ENCODE data around the gene JMJD8. TPM values are rescaled to one million over a fixed set of nuclear protein-coding genes. Genes with fewer than 3 reads are reported as not detected.

The JMJD8 gene
- total RNA-seq, 1 donor from 2014 or later = 43.1 TPM

- H3K36me3 ChIP-seq = no peaks in the 10 kb centered on the region
Observed at GRCh38 chr16:651844-652243, 32.3 kb downstream of the JMJD8 start.

GRCh38 chr16:649631-650030, 34.5 kb downstream of the JMJD8 start:
- Histone ChIP-seq H3K27me3 (ENCODE audit: low read depth) (no peaks in the 10 kb centered on the region), H3K27ac (replicated peaks) (peak overlapping the region; percentile 97), H3K4me1 (peaks cover 57% of the 10 kb centered on the region), H3K4me3 (peak overlapping the region; percentile 87), H3K36me3 (no peaks in the 10 kb centered on the region), H3K9me3 (replicated peaks) (no peaks in the 10 kb centered on the region)
- intact Hi-C loops (cut with micrococcal nuclease) = no loop called here
- DNase-seq = no peak
- TF ChIP-seq CTCF (IDR thresholded peaks at IDR 0.05; ENCODE audit: borderline replicate concordance) = no peak

More at GRCh38 chr16:651844-652243, 32.3 kb downstream of the JMJD8 start:
- DNase-seq = no peak
- intact Hi-C loops (cut with micrococcal nuclease) = no loop called here
- no peak for TF ChIP-seq CTCF (IDR thresholded peaks at IDR 0.05; ENCODE audit: borderline replicate concordance)
- Histone ChIP-seq H3K9me3 (replicated peaks) (no peaks in the 10 kb centered on the region), H3K4me3 (no peak overlapping the region), H3K27ac (replicated peaks) (no peak overlapping the region), H3K4me1 (peaks cover 35% of the 10 kb centered on the region), H3K27me3 (ENCODE audit: low read depth) (no peaks in the 10 kb centered on the region)

GRCh38 chr16:648781-649589, 35.1 kb downstream of the JMJD8 start, which contains the start of gene WDR90:
WDR90 (plus strand) TSS chr16:649365; CDS start chr16:649417, 52 bp downstream.
- Histone ChIP-seq H3K4me1 (peaks cover 64% of the 10 kb centered on the region), H3K27ac (replicated peaks) (peak within 1 kb of the TSS; percentile 97), H3K27me3 (ENCODE audit: low read depth) (no peaks in the 10 kb centered on the region), H3K9me3 (replicated peaks) (no peaks in the 10 kb centered on the region), H3K36me3 (no peaks in the 10 kb centered on the region), H3K4me3 (peak within 1 kb of the TSS; percentile 87)
- intact Hi-C loops (cut with micrococcal nuclease) = no loop called here
- no peak for TF ChIP-seq CTCF (IDR thresholded peaks at IDR 0.05; ENCODE audit: borderline replicate concordance)
- DNase-seq = peak; percentile 95

GRCh38 chr16:648071-648780, 35.9 kb downstream of the JMJD8 start:
- Histone ChIP-seq H3K36me3 (peaks cover 5% of the 10 kb centered on the region), H3K4me3 (peak overlapping the region; percentile 87), H3K9me3 (replicated peaks) (no peaks in the 10 kb centered on the region), H3K27ac (replicated peaks) (peak overlapping the region; percentile 97), H3K27me3 (ENCODE audit: low read depth) (no peaks in the 10 kb centered on the region), H3K4me1 (peaks cover 71% of the 10 kb centered on the region)
- TF ChIP-seq CTCF (IDR thresholded peaks at IDR 0.05; ENCODE audit: borderline replicate concordance) = peak; percentile 37
- intact Hi-C loops (cut with micrococcal nuclease) = no loop called here
- no peak for DNase-seq

- no peaks in the 10 kb centered on the region for H3K27me3 ChIP-seq (ENCODE audit: low read depth)
- H3K27ac ChIP-seq (replicated peaks) = peak overlapping the region; percentile 97
- H3K9me3 ChIP-seq (replicated peaks) = no peaks in the 10 kb centered on the region
- H3K4me1 ChIP-seq = peaks cover 80% of the 10 kb centered on the region
- intact Hi-C loops (cut with micrococcal nuclease) = no loop called here
- TF ChIP-seq CTCF (IDR thresholded peaks at IDR 0.05; ENCODE audit: borderline replicate concordance) = no peak
- DNase-seq = no peak
- peaks cover 7% of the 10 kb centered on the region for H3K36me3 ChIP-seq
- peak overlapping the region; percentile 87 for H3K4me3 ChIP-seq
Observed at GRCh38 chr16:647173-647902, 36.8 kb downstream of the JMJD8 start.
